MM.1S (cell line): ENCODE measurements around the gene NFATC3.

ENCODE experiments used
- DNase-seq: peaks from one replicate; pipeline ENCODE4 v3.0.0-alpha.2; 2015
- H2AFZ ChIP-seq: fragments of 300-600 bp; sonication (generic); 2 replicates; pipeline ENCODE4 v1.6.0; 2016; ENCODE audit warnings: antibody characterized with exemption, low read length
- H3F3A ChIP-seq: fragments of 300-600 bp; sonication (generic); 2 replicates; pipeline ENCODE4 v1.6.1; 2016; ENCODE audit warnings: mild to moderate bottlenecking, antibody characterized with exemption, low read length, moderate library complexity, mixed read lengths; ENCODE audit not compliant: insufficient read depth
- H3K27ac ChIP-seq: fragments of 300-600 bp; sonication (generic); 2 replicates; pipeline ENCODE4 v1.5.1; 2016; ENCODE audit warnings: mild to moderate bottlenecking, low read length
- H3K27me3 ChIP-seq: fragments of 300-600 bp; sonication (generic); replicated peaks from 2 replicates; pipeline ENCODE4 v1.6.0; 2016; ENCODE audit warnings: low read length; ENCODE audit not compliant: insufficient read depth
- H3K36me3 ChIP-seq: fragments of 300-600 bp; sonication (generic); replicated peaks from 2 replicates; pipeline ENCODE4 v1.6.1; 2016; ENCODE audit warnings: mild to moderate bottlenecking, low read length, mixed read lengths; ENCODE audit not compliant: insufficient read depth
- H3K4me1 ChIP-seq: fragments of 300-600 bp; sonication (generic); 2 replicates; pipeline ENCODE4 v1.6.1; 2016; ENCODE audit warnings: low read length, mixed read lengths
- H3K4me2 ChIP-seq: fragments of 300-600 bp; sonication (generic); 2 replicates; pipeline ENCODE4 v1.6.0; 2016; ENCODE audit warnings: low read depth, low read length
- H3K4me3 ChIP-seq: fragments of 300-600 bp; sonication (generic); 2 replicates; pipeline ENCODE4 v1.5.1; 2016; ENCODE audit warnings: low read length, mixed read lengths
- H3K79me2 ChIP-seq: fragments of 300-600 bp; sonication (generic); 2 replicates; pipeline ENCODE4 v1.6.1; 2016; ENCODE audit warnings: mixed run types, low read length, mixed read lengths
- H3K9ac ChIP-seq: fragments of 300-600 bp; sonication (generic); 2 replicates; pipeline ENCODE4 v1.6.1; 2016; ENCODE audit warnings: low read length, mixed read lengths
- H3K9me2 ChIP-seq: fragments of 300-600 bp; sonication (generic); replicated peaks from 2 replicates; pipeline ENCODE4 v1.6.1; 2016; ENCODE audit warnings: mild to moderate bottlenecking, low read length, mixed read lengths; ENCODE audit not compliant: insufficient read depth
- H3K9me3 ChIP-seq: fragments of 300-600 bp; sonication (generic); replicated peaks from 2 replicates; pipeline ENCODE4 v1.6.1; 2016; ENCODE audit warnings: mild to moderate bottlenecking, low read length, mixed read lengths; ENCODE audit not compliant: insufficient read depth
- H4K20me1 ChIP-seq: fragments of 300-600 bp; sonication (generic); 2 replicates; pipeline ENCODE4 v1.6.1; 2016; ENCODE audit warnings: mild to moderate bottlenecking, low read length, moderate library complexity, mixed read lengths; ENCODE audit not compliant: insufficient read depth
- CTCF ChIP-seq: fragments of 300-600 bp; sonication (generic); IDR thresholded peaks from 2 replicates; pipeline ENCODE4 v1.5.1; 2016; ENCODE audit warnings: antibody characterized with exemption, low read length, mixed read lengths
- EZH2 ChIP-seq: fragments of 300-600 bp; sonication (generic); optimal IDR thresholded peaks from 2 replicates; pipeline ENCODE3; 2017; ENCODE audit warnings: low read depth, mild to moderate bottlenecking, antibody characterized with exemption, low read length, mixed read lengths
- EZH2phosphoT487 ChIP-seq: fragments of 300-600 bp; sonication (generic); IDR thresholded peaks from 2 replicates; pipeline ENCODE4 v1.6.1; 2018; ENCODE audit warnings: antibody characterized with exemption, low read length

NFATC3 gene

GRCh38 chr16:68049449-68049848 lies 35.7 kb upstream of the NFATC3 start:
- H3K36me3 ChIP-seq, result 0 out of 2 replicates have a peak, but pooled peaks cover 3% of the 10 kb centered on the region
- no peak overlapping the region for H3K9ac ChIP-seq
- H4K20me1 ChIP-seq, result no peaks in the 10 kb centered on the region
- H3K9me2 ChIP-seq, result no peaks in the 10 kb centered on the region
- no peak overlapping the region for H3K27ac ChIP-seq
- no peaks in the 10 kb centered on the region for H3F3A ChIP-seq
- H3K9me3 ChIP-seq, result no peaks in the 10 kb centered on the region
- H3K27me3 ChIP-seq, result no peaks in the 10 kb centered on the region
- no peak for TF ChIP-seq CTCF
- no peak for TF ChIP-seq EZH2phosphoT487
- no peak for TF ChIP-seq EZH2
- H3K79me2 ChIP-seq, result no peaks in the 10 kb centered on the region
- H3K4me3 ChIP-seq, result no peak overlapping the region
- H2AFZ ChIP-seq, result no peak overlapping the region
- no peak overlapping the region for H3K4me2 ChIP-seq
- no peak for DNase-seq
- H3K4me1 ChIP-seq, result no peaks in the 10 kb centered on the region

- no peaks in the 10 kb centered on the region for H3K27me3 ChIP-seq
- H3F3A ChIP-seq, result no peaks in the 10 kb centered on the region
- H3K27ac ChIP-seq, result no peak overlapping the region
- no peak overlapping the region for H3K9ac ChIP-seq
- no peaks in the 10 kb centered on the region for H3K9me3 ChIP-seq
- H3K4me3 ChIP-seq, result no peak overlapping the region
- H2AFZ ChIP-seq, result no peak overlapping the region
- H3K9me2 ChIP-seq, result no peaks in the 10 kb centered on the region
- DNase-seq, result no peak
- no peaks in the 10 kb centered on the region for H4K20me1 ChIP-seq
- no peak overlapping the region for H3K4me2 ChIP-seq
- no peaks in the 10 kb centered on the region for H3K79me2 ChIP-seq
- no peaks in the 10 kb centered on the region for H3K4me1 ChIP-seq
- TF ChIP-seq EZH2 (no peak), CTCF (no peak), EZH2phosphoT487 (no peak)
- 0 out of 2 replicates have a peak, but pooled peaks cover 3% of the 10 kb centered on the region for H3K36me3 ChIP-seq
These were observed 29.8 kb upstream of the NFATC3 start for GRCh38 chr16:68055395-68055794.

DNA sequence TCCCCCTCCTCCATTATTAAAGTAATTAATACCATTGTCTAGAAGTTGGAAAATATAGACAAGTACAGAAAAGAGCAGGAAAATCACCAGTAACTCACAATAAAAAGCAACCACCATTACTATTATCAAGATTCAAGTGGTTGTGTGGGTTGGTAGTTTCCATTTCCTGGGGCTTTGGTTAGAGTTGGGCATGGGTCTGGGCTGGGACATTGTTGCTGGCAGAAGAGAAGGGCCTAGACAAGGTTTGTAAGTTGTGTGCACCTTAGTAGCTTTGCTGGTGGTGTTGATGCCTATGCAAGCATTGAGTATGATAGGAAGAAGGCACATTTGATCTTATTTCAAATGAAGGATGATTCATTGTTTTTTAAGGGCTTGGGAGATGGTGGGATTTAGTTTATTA lies 25.4 kb upstream of the NFATC3 start:
- no peak overlapping the region for H3K9ac ChIP-seq
- H3F3A ChIP-seq, result no peaks in the 10 kb centered on the region
- H3K4me3 ChIP-seq, result no peak overlapping the region
- H3K27me3 ChIP-seq, result no peaks in the 10 kb centered on the region
- TF ChIP-seq EZH2 (no peak), EZH2phosphoT487 (no peak), CTCF (no peak)
- no peak overlapping the region for H3K4me2 ChIP-seq
- H4K20me1 ChIP-seq, result no peaks in the 10 kb centered on the region
- no peaks in the 10 kb centered on the region for H3K9me3 ChIP-seq
- H3K27ac ChIP-seq, result no peak overlapping the region
- DNase-seq, result no peak
- H2AFZ ChIP-seq, result no peak overlapping the region
- H3K36me3 ChIP-seq, result no peaks in the 10 kb centered on the region
- no peaks in the 10 kb centered on the region for H3K79me2 ChIP-seq
- H3K4me1 ChIP-seq, result no peaks in the 10 kb centered on the region
- no peaks in the 10 kb centered on the region for H3K9me2 ChIP-seq
